Measurements from ENCODE around the gene EHF.

Gene EHF

GRCh38 chr11:34644669-34645406 lies 23.9 kb downstream of the EHF start:
- Histone ChIP-seq H4K20me1 (no peaks in the 10 kb centered on the region), H3K27ac (no peak overlapping the region), H3K36me3 (no peaks in the 10 kb centered on the region), H3K27me3 (no peaks in the 10 kb centered on the region), H3K4me3 (no peak overlapping the region), H3K9me3 (replicated peaks in 1 of 11) (no peaks in the 10 kb centered on the region), H3K4me1 (no peaks in the 10 kb centered on the region), H3K4me2 (no peak overlapping the region), H3K9ac (no peak overlapping the region)
- no peak for TF ChIP-seq Cebpa-rat (IDR thresholded peaks at IDR 0.05)

- Histone ChIP-seq H3K27ac (no peak overlapping the region), H3K4me3 (no peak overlapping the region), H3K4me2 (no peak overlapping the region), H3K9me3 (replicated peaks in 1 of 11) (no peaks in the 10 kb centered on the region), H3K36me3 (no peaks in the 10 kb centered on the region), H3K4me1 (peaks cover 0 to 3% (median 0%) of the 10 kb centered on the region in 10 experiments; a peak in 2 of 20 replicates), H3K9ac (no peak overlapping the region), H4K20me1 (no peaks in the 10 kb centered on the region), H3K27me3 (no peaks in the 10 kb centered on the region)
- no peak for TF ChIP-seq Cebpa-rat (IDR thresholded peaks at IDR 0.05)
Measured at GRCh38 chr11:34646431-34646830, 25.5 kb downstream of the EHF start.

- Histone ChIP-seq H3K9ac (no peak overlapping the region), H3K4me1 (peaks cover 0 to 10% (median 1%) of the 10 kb centered on the region in 10 experiments; a peak in 10 of 20 replicates), H3K27me3 (no peaks in the 10 kb centered on the region), H4K20me1 (no peaks in the 10 kb centered on the region), H3K36me3 (no peaks in the 10 kb centered on the region), H3K9me3 (replicated peaks in 1 of 11) (no peaks in the 10 kb centered on the region), H3K4me2 (no peak overlapping the region), H3K27ac (no peak overlapping the region), H3K4me3 (no peak overlapping the region)
- TF ChIP-seq Cebpa-rat (IDR thresholded peaks at IDR 0.05), result no peak
Measured at GRCh38 chr11:34647131-34647530, 26.2 kb downstream of the EHF start.

GRCh38 chr11:34647532-34647931 lies 26.6 kb downstream of the EHF start:
- H3K4me3 ChIP-seq, result no peak overlapping the region
- no peaks in the 10 kb centered on the region for H3K27me3 ChIP-seq
- peaks cover 0 to 14% (median 5%) of the 10 kb centered on the region in 10 experiments; a peak in 13 of 20 replicates for H3K4me1 ChIP-seq
- no peak overlapping the region for H3K4me2 ChIP-seq
- TF ChIP-seq Cebpa-rat (IDR thresholded peaks at IDR 0.05), result no peak
- H3K9me3 ChIP-seq (replicated peaks in 1 of 11), result no peaks in the 10 kb centered on the region
- no peaks in the 10 kb centered on the region for H4K20me1 ChIP-seq
- no peak overlapping the region for H3K27ac ChIP-seq
- H3K9ac ChIP-seq, result no peak overlapping the region
- H3K36me3 ChIP-seq, result no peaks in the 10 kb centered on the region

- H3K27ac ChIP-seq, result no peak overlapping the region
- H3K36me3 ChIP-seq, result no peaks in the 10 kb centered on the region
- no peak for TF ChIP-seq Cebpa-rat (IDR thresholded peaks at IDR 0.05)
- no peak overlapping the region for H3K4me3 ChIP-seq
- peaks cover 0 to 19% (median 10%) of the 10 kb centered on the region in 10 experiments; a peak in 13 of 20 replicates for H3K4me1 ChIP-seq
- H4K20me1 ChIP-seq, result no peaks in the 10 kb centered on the region
- H3K9ac ChIP-seq, result no peak overlapping the region
- H3K9me3 ChIP-seq (replicated peaks in 1 of 11), result no peaks in the 10 kb centered on the region
- no peak overlapping the region for H3K4me2 ChIP-seq
- H3K27me3 ChIP-seq, result no peaks in the 10 kb centered on the region
Measured at GRCh38 chr11:34648036-34648435, 27.1 kb downstream of the EHF start.

GRCh38 chr11:34649597-34649996 lies 28.7 kb downstream of the EHF start:
- no peaks in the 10 kb centered on the region for H4K20me1 ChIP-seq
- TF ChIP-seq Cebpa-rat (IDR thresholded peaks at IDR 0.05), result no peak
- no peak overlapping the region for H3K9ac ChIP-seq
- H3K4me2 ChIP-seq, result no peak overlapping the region
- H3K27me3 ChIP-seq, result no peaks in the 10 kb centered on the region
- no peak overlapping the region for H3K4me3 ChIP-seq
- no peak overlapping the region for H3K27ac ChIP-seq
- no peaks in the 10 kb centered on the region for H3K9me3 ChIP-seq (replicated peaks in 1 of 11)
- H3K4me1 ChIP-seq, result peaks cover 0 to 33% (median 12%) of the 10 kb centered on the region in 10 experiments; a peak in 13 of 20 replicates
- no peaks in the 10 kb centered on the region for H3K36me3 ChIP-seq

GRCh38 chr11:34650528-34650927 lies 29.6 kb downstream of the EHF start:
- TF ChIP-seq Cebpa-rat (IDR thresholded peaks at IDR 0.05), result no peak
- no peaks in the 10 kb centered on the region for H3K36me3 ChIP-seq
- H3K4me2 ChIP-seq, result no peak overlapping the region
- H4K20me1 ChIP-seq, result no peaks in the 10 kb centered on the region
- peaks cover 0 to 41% (median 14%) of the 10 kb centered on the region in 10 experiments; a peak in 13 of 20 replicates for H3K4me1 ChIP-seq
- H3K4me3 ChIP-seq, result no peak overlapping the region
- H3K9ac ChIP-seq, result no peak overlapping the region
- H3K27ac ChIP-seq, result no peak overlapping the region
- H3K27me3 ChIP-seq, result no peaks in the 10 kb centered on the region
- no peaks in the 10 kb centered on the region for H3K9me3 ChIP-seq (replicated peaks in 1 of 11)

GRCh38 chr11:34651551-34651950 lies 30.7 kb downstream of the EHF start:
- no peaks in the 10 kb centered on the region; a peak in 1 of 22 replicates for H3K9me3 ChIP-seq (replicated peaks in 1 of 11)
- H3K27me3 ChIP-seq, result no peaks in the 10 kb centered on the region
- H3K27ac ChIP-seq, result no peak overlapping the region
- no peaks in the 10 kb centered on the region for H4K20me1 ChIP-seq
- no peak overlapping the region for H3K4me3 ChIP-seq
- peak overlapping the region in 2 of 11 experiments; percentile 4 to 10; a peak in 1 of 22 replicates for H3K4me2 ChIP-seq
- peaks cover 0 to 41% (median 14%) of the 10 kb centered on the region in 10 experiments; a peak in 13 of 20 replicates for H3K4me1 ChIP-seq
- H3K36me3 ChIP-seq, result no peaks in the 10 kb centered on the region
- TF ChIP-seq Cebpa-rat (IDR thresholded peaks at IDR 0.05), result no peak; a peak in 1 of 22 replicates
- no peak overlapping the region for H3K9ac ChIP-seq

GRCh38 chr11:34652191-34652973 lies 31.5 kb downstream of the EHF start:
- Histone ChIP-seq H3K4me2 (peak overlapping the region in 6 of 11 experiments; percentile 5 to 68 (median 53); a peak in 12 of 22 replicates), H3K27ac (peak overlapping the region in 2 of 11 experiments; percentile 27 to 40; a peak in 3 of 22 replicates), H3K9me3 (replicated peaks in 1 of 11) (no peaks in the 10 kb centered on the region; a peak in 1 of 22 replicates), H3K27me3 (no peaks in the 10 kb centered on the region), H3K4me1 (peaks cover 0 to 41% (median 14%) of the 10 kb centered on the region in 10 experiments; a peak in 13 of 20 replicates), H3K36me3 (no peaks in the 10 kb centered on the region), H3K9ac (no peak overlapping the region), H3K4me3 (no peak overlapping the region), H4K20me1 (no peaks in the 10 kb centered on the region)
- no peak for TF ChIP-seq Cebpa-rat (IDR thresholded peaks at IDR 0.05)

Data from BLaER1 treated with 17β-estradiol and CSF1 and Interleukin-3, amounts not matched to agents 10 nM and 100 nM (cell line).